ENCODE data around the gene ZNF816. TPM values are rescaled to one million over a fixed set of nuclear protein-coding genes. Genes with fewer than 3 reads are reported as not detected.

Gene ZNF816
- total and polyA plus RNA-seq, 2 of the 8 experiments (the other 6 are each of a cell fraction or from before 2014, with no cell fraction given), result 2.7 to 13.2 TPM

GRCh38 chr19:52942386-52943133 lies 20.1 kb downstream of the ZNF816 start (continued):
- no peak for TF ChIP-seq CHD7 (IDR thresholded peaks at IDR 0.05; ENCODE audit: insufficient replicate concordance, low read length)
- TF ChIP-seq CHD1 (IDR thresholded peaks at IDR 0.05; ENCODE audit: low read depth, low read length), result no peak
- TF ChIP-seq MAX (IDR thresholded peaks at IDR 0.05), result no peak
- no peak for TF ChIP-seq MAFK (IDR thresholded peaks at IDR 0.05; ENCODE audit: low read depth, low read length)
- TF ChIP-seq NRF1 (IDR thresholded peaks at IDR 0.05; ENCODE audit: low read depth, low read length), result no peak
- no peak for TF ChIP-seq ZNF274 (IDR thresholded peaks at IDR 0.05; ENCODE audit: borderline replicate concordance, extremely low read depth, low read length)
- TF ChIP-seq CHD2 (IDR thresholded peaks at IDR 0.05; ENCODE audit: low read length), result no peak
- no peak for TF ChIP-seq GTF2F1 (IDR thresholded peaks at IDR 0.05; ENCODE audit: borderline replicate concordance, low read depth, low read length)
- TF ChIP-seq KDM4A (IDR thresholded peaks at IDR 0.05; ENCODE audit: low read depth, low read length, severe bottlenecking), result peak; percentile 44
- peak; percentile 60; the same call in 1 of the 2 replicates for TF ChIP-seq TEAD4 (IDR thresholded peaks at IDR 0.05; ENCODE audit: low read depth, low read length)

Data from H1 (cell line).